MM.1S (cell line): ENCODE measurements around the gene NAA35.

Experiments used
- DNase-seq: peaks from one replicate; pipeline ENCODE4 v3.0.0-alpha.2; 2015
- H2AFZ ChIP-seq: fragments of 300-600 bp; sonication (generic); 2 replicates; pipeline ENCODE4 v1.6.0; 2016; ENCODE audit warnings: antibody characterized with exemption, low read length
- H3F3A ChIP-seq: fragments of 300-600 bp; sonication (generic); 2 replicates; pipeline ENCODE4 v1.6.1; 2016; ENCODE audit warnings: mild to moderate bottlenecking, antibody characterized with exemption, low read length, moderate library complexity, mixed read lengths; ENCODE audit not compliant: insufficient read depth
- H3K27ac ChIP-seq: fragments of 300-600 bp; sonication (generic); 2 replicates; pipeline ENCODE4 v1.5.1; 2016; ENCODE audit warnings: mild to moderate bottlenecking, low read length
- H3K27me3 ChIP-seq: fragments of 300-600 bp; sonication (generic); replicated peaks from 2 replicates; pipeline ENCODE4 v1.6.0; 2016; ENCODE audit warnings: low read length; ENCODE audit not compliant: insufficient read depth
- H3K36me3 ChIP-seq: fragments of 300-600 bp; sonication (generic); replicated peaks from 2 replicates; pipeline ENCODE4 v1.6.1; 2016; ENCODE audit warnings: mild to moderate bottlenecking, low read length, mixed read lengths; ENCODE audit not compliant: insufficient read depth
- H3K4me1 ChIP-seq: fragments of 300-600 bp; sonication (generic); 2 replicates; pipeline ENCODE4 v1.6.1; 2016; ENCODE audit warnings: low read length, mixed read lengths
- H3K4me2 ChIP-seq: fragments of 300-600 bp; sonication (generic); 2 replicates; pipeline ENCODE4 v1.6.0; 2016; ENCODE audit warnings: low read depth, low read length
- H3K4me3 ChIP-seq: fragments of 300-600 bp; sonication (generic); 2 replicates; pipeline ENCODE4 v1.5.1; 2016; ENCODE audit warnings: low read length, mixed read lengths
- H3K79me2 ChIP-seq: fragments of 300-600 bp; sonication (generic); 2 replicates; pipeline ENCODE4 v1.6.1; 2016; ENCODE audit warnings: mixed run types, low read length, mixed read lengths
- H3K9ac ChIP-seq: fragments of 300-600 bp; sonication (generic); 2 replicates; pipeline ENCODE4 v1.6.1; 2016; ENCODE audit warnings: low read length, mixed read lengths
- H3K9me2 ChIP-seq: fragments of 300-600 bp; sonication (generic); replicated peaks from 2 replicates; pipeline ENCODE4 v1.6.1; 2016; ENCODE audit warnings: mild to moderate bottlenecking, low read length, mixed read lengths; ENCODE audit not compliant: insufficient read depth
- H3K9me3 ChIP-seq: fragments of 300-600 bp; sonication (generic); replicated peaks from 2 replicates; pipeline ENCODE4 v1.6.1; 2016; ENCODE audit warnings: mild to moderate bottlenecking, low read length, mixed read lengths; ENCODE audit not compliant: insufficient read depth
- H4K20me1 ChIP-seq: fragments of 300-600 bp; sonication (generic); 2 replicates; pipeline ENCODE4 v1.6.1; 2016; ENCODE audit warnings: mild to moderate bottlenecking, low read length, moderate library complexity, mixed read lengths; ENCODE audit not compliant: insufficient read depth
- EZH2 ChIP-seq: fragments of 300-600 bp; sonication (generic); optimal IDR thresholded peaks from 2 replicates; pipeline ENCODE3; 2017; ENCODE audit warnings: low read depth, mild to moderate bottlenecking, antibody characterized with exemption, low read length, mixed read lengths
- EZH2phosphoT487 ChIP-seq: fragments of 300-600 bp; sonication (generic); IDR thresholded peaks from 2 replicates; pipeline ENCODE4 v1.6.1; 2018; ENCODE audit warnings: antibody characterized with exemption, low read length
- TF ChIP-seq, protein P1 (sequence below): fragments of 300-600 bp; sonication (generic); IDR thresholded peaks from 2 replicates; pipeline ENCODE4 v1.5.1; 2016; ENCODE audit warnings: antibody characterized with exemption, low read length, mixed read lengths

Gene NAA35

DNA sequence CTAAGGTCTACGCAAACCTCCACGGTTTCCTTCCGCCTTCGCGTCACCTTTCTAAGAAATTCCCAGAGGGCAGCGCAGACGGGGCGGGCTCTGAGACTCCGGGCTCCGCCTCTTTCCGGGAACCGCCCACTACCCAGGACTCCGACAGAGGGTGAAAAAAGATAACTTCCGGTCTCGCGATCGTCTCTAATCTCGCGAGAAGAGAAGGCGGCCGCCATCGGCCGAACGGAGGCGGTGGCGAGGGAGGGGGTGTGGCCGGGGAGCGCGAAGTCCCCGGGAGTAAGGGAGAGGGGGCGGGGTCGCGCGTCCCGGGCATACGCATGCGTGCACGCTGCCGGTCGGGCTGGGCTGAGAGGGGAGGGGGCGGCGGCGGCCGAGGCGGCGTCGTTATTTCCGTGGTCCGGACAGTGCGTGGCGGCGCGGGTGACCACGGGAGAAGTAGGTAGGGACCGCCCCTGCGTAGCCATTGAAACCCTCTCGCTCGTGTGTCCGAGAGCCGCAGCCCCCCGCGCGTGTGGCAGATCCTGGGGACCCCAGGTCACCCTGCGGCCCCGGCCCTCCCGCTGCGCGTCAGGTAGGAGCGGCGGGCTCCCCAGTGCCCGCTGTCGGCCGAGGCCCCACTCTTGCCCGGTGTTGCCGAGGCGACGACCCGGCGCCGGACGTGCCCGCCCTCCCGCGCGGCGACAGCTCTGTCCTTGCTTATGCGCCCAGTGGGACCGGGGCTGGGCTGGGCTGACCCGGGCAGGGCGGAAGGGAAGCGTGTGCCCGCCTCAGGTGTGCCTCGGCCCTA is at the start of gene NAA35:
Gene NAA35, plus strand, starts transcription at position 315 of the 790 bp plus-strand sequence. CDS start 1,014 bp downstream, outside the sequence.
- H3K27me3 ChIP-seq: no peaks in the 10 kb centered on the region
- H2AFZ ChIP-seq: peak within 1 kb of the TSS; percentile 87
- TF ChIP-seq EZH2 (no peak), EZH2phosphoT487 (no peak)
- TF ChIP-seq, protein P1, sequence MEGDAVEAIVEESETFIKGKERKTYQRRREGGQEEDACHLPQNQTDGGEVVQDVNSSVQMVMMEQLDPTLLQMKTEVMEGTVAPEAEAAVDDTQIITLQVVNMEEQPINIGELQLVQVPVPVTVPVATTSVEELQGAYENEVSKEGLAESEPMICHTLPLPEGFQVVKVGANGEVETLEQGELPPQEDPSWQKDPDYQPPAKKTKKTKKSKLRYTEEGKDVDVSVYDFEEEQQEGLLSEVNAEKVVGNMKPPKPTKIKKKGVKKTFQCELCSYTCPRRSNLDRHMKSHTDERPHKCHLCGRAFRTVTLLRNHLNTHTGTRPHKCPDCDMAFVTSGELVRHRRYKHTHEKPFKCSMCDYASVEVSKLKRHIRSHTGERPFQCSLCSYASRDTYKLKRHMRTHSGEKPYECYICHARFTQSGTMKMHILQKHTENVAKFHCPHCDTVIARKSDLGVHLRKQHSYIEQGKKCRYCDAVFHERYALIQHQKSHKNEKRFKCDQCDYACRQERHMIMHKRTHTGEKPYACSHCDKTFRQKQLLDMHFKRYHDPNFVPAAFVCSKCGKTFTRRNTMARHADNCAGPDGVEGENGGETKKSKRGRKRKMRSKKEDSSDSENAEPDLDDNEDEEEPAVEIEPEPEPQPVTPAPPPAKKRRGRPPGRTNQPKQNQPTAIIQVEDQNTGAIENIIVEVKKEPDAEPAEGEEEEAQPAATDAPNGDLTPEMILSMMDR: no peak
- H3K4me3 ChIP-seq: peak within 1 kb of the TSS; percentile 84
- H3F3A ChIP-seq: no peaks in the 10 kb centered on the region; the same call in 1 of the 2 replicates
- H3K79me2 ChIP-seq: peaks cover 49% of the 10 kb centered on the region
- no peaks in the 10 kb centered on the region; the same call in 1 of the 2 replicates for H3K36me3 ChIP-seq
- peak within 1 kb of the TSS; percentile 79; the same call in 1 of the 2 replicates for H3K27ac ChIP-seq
- H4K20me1 ChIP-seq: no peaks in the 10 kb centered on the region
- H3K4me1 ChIP-seq: peaks cover 17% of the 10 kb centered on the region
- H3K9ac ChIP-seq: peak within 1 kb of the TSS; percentile 87
- peak; percentile 99 for DNase-seq
- no peaks in the 10 kb centered on the region for H3K9me3 ChIP-seq
- H3K4me2 ChIP-seq: peak within 1 kb of the TSS; percentile 82
- H3K9me2 ChIP-seq: no peaks in the 10 kb centered on the region

DNA sequence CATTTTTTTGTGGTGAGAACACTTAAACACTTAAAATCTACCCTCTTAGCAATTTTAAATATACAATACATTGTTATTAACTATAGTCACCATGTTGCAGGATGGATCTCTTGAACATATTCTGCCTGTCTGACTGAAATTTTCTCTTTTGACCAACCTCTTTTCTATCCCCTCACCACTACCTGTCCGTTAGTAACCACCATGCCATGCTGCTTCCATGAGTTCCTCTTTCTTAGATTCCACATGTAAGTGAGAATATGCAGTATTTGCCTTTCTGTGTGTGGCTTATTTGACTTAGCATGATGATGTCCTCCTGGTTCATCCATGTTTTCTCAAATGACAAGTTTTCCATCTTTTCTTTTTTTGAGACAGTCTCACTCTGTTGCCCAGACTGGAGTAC is 48.5 kb upstream of the NAA35 start:
- TF ChIP-seq, protein P1: no peak
- TF ChIP-seq EZH2phosphoT487: no peak
- TF ChIP-seq EZH2: no peak
- H3K27ac ChIP-seq: no peak overlapping the region
- H3K4me2 ChIP-seq: no peak overlapping the region
- H3K79me2 ChIP-seq: no peaks in the 10 kb centered on the region
- no peak overlapping the region for H3K9ac ChIP-seq
- no peaks in the 10 kb centered on the region for H3K4me1 ChIP-seq
- no peaks in the 10 kb centered on the region for H3K9me2 ChIP-seq
- H2AFZ ChIP-seq: no peak overlapping the region
- H3F3A ChIP-seq: no peaks in the 10 kb centered on the region
- H3K4me3 ChIP-seq: no peak overlapping the region
- H4K20me1 ChIP-seq: no peaks in the 10 kb centered on the region
- no peaks in the 10 kb centered on the region for H3K9me3 ChIP-seq
- H3K36me3 ChIP-seq: no peaks in the 10 kb centered on the region
- DNase-seq: no peak
- no peaks in the 10 kb centered on the region for H3K27me3 ChIP-seq

DNA sequence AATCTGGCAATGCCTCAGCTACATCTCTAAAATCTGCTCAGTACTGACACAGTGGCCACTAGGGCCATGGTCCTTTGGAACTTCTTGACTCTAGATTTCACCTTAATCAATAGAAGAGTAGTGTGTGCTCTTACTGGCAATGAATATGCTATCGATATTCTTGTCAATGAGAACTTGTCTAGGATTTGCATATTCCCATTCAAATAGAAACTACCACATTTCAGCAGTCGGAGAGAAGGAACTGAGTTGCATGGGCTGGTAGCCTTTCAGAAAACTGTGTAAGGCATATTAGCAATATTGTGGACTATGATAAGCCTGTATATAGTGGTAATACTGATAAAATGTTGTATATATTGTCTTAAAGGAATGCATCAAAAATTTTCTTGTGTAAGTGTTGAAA is 45.3 kb upstream of the NAA35 start:
- Histone ChIP-seq H3K9me3 (no peaks in the 10 kb centered on the region), H3K4me2 (no peak overlapping the region), H3K27ac (no peak overlapping the region), H3F3A (no peaks in the 10 kb centered on the region), H3K27me3 (no peaks in the 10 kb centered on the region), H3K4me1 (no peaks in the 10 kb centered on the region), H3K4me3 (no peak overlapping the region), H3K79me2 (no peaks in the 10 kb centered on the region), H4K20me1 (no peaks in the 10 kb centered on the region), H2AFZ (no peak overlapping the region), H3K36me3 (no peaks in the 10 kb centered on the region), H3K9ac (no peak overlapping the region), H3K9me2 (no peaks in the 10 kb centered on the region)
- DNase-seq: no peak
- no peak for TF ChIP-seq EZH2

DNA sequence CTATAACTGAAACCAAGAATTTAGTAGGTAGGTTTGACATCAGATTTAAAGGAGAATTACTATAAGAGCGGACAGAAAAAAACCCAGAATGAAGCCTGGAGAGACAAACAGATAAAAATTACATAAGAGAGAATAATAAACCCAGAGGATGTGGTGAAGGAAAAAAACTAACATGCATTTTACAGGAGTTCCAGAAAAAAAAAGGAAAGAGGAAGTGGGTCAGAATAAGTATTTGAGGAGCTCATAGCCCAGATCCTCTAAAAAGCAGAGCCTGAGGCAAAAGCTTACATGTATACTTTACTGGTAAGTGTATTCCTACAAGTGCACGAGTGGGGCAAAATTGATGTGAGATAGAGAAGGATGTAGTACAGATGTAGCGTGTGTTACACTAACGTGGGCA is 43.1 kb upstream of the NAA35 start:
- Histone ChIP-seq H4K20me1 (no peaks in the 10 kb centered on the region), H3K9me3 (no peaks in the 10 kb centered on the region), H3K9ac (no peak overlapping the region), H2AFZ (no peak overlapping the region), H3K9me2 (no peaks in the 10 kb centered on the region), H3K36me3 (no peaks in the 10 kb centered on the region), H3K4me3 (no peak overlapping the region), H3K4me2 (no peak overlapping the region), H3K4me1 (no peaks in the 10 kb centered on the region), H3K79me2 (no peaks in the 10 kb centered on the region), H3K27ac (no peak overlapping the region), H3F3A (no peaks in the 10 kb centered on the region), H3K27me3 (no peaks in the 10 kb centered on the region)
- no peak for DNase-seq
- TF ChIP-seq EZH2phosphoT487 (no peak), EZH2 (no peak)
- TF ChIP-seq, protein P1: no peak
